Astrocyte (in vitro differentiated cells and primary cell): ENCODE data around the gene PRR29. TPM values are rescaled to one million over a fixed set of nuclear protein-coding genes. Genes with fewer than 3 reads are reported as not detected.

Source experiments
- DNase-seq: peaks from one replicate; pipeline ENCODE4 v3.0.0-alpha.2; 2010; ENCODE audit warnings: low read depth
- FAIRE-seq: peaks from 2 replicates; lab custom pipeline; 2011; peaks lifted over from hg19 to GRCh38; lab: Jason Lieb, UNC
- H2AFZ ChIP-seq: 2 replicates; pipeline ENCODE4 v1.6.0; 2012; ENCODE audit warnings: low read depth, low read length, inconsistent platforms
- H3K27ac ChIP-seq: 2 replicates; pipeline ENCODE4 v1.5.1; 2011; ENCODE audit warnings: low read depth, low read length, inconsistent platforms
- H3K27me3 ChIP-seq: 2 replicates; pipeline ENCODE4 v1.6.0; 2011; ENCODE audit warnings: low read length, inconsistent platforms; ENCODE audit not compliant: insufficient read depth
- H3K36me3 ChIP-seq: 2 replicates; pipeline ENCODE4 v1.5.1; 2011; ENCODE audit warnings: low read length, inconsistent platforms; ENCODE audit not compliant: insufficient read depth
- H3K4me1 ChIP-seq: 2 replicates; pipeline ENCODE4 v1.5.1; 2011; ENCODE audit warnings: low read length, inconsistent platforms; ENCODE audit not compliant: insufficient read depth
- H3K4me2 ChIP-seq: 2 replicates; pipeline ENCODE4 v1.6.0; 2012; ENCODE audit warnings: low read length, inconsistent platforms
- H3K4me3 ChIP-seq: 2 replicates; pipeline ENCODE4 v1.5.1; 2011; ENCODE audit warnings: low read depth, mild to moderate bottlenecking, low read length, inconsistent platforms; ENCODE audit not compliant: insufficient read depth
- H3K79me2 ChIP-seq: 2 replicates; pipeline ENCODE4 v1.6.0; 2012; ENCODE audit warnings: mild to moderate bottlenecking, low read length, inconsistent platforms; ENCODE audit not compliant: insufficient read depth
- H3K9ac ChIP-seq: 2 replicates; pipeline ENCODE4 v1.6.0; 2012; ENCODE audit warnings: mild to moderate bottlenecking, low read length, inconsistent platforms
- H3K9me3 ChIP-seq: 2 replicates; pipeline ENCODE4 v1.5.1; 2012; ENCODE audit warnings: low read depth, mild to moderate bottlenecking, low read length, inconsistent platforms; ENCODE audit not compliant: insufficient read depth
- H4K20me1 ChIP-seq: 2 replicates; pipeline ENCODE4 v1.6.0; 2012; ENCODE audit warnings: low read length, inconsistent platforms; ENCODE audit not compliant: insufficient read depth
- H3K27ac Mint-ChIP-seq: one replicate; pipeline ENCODE4 v1.8.0; 2021; ENCODE audit warnings: mild to moderate bottlenecking, mixed read lengths; ENCODE audit not compliant: unreplicated experiment
- H3K27me3 Mint-ChIP-seq: one replicate; pipeline ENCODE4 v1.8.0; 2021; ENCODE audit warnings: low read depth, mixed read lengths; ENCODE audit not compliant: unreplicated experiment
- H3K36me3 Mint-ChIP-seq: one replicate; pipeline ENCODE4 v1.8.0; 2021; ENCODE audit warnings: low read depth, mixed read lengths; ENCODE audit not compliant: unreplicated experiment
- H3K4me1 Mint-ChIP-seq: one replicate; pipeline ENCODE4 v1.8.0; 2021; ENCODE audit warnings: low read depth, mixed read lengths; ENCODE audit not compliant: unreplicated experiment
- H3K4me3 Mint-ChIP-seq: one replicate; pipeline ENCODE4 v1.8.0; 2021; ENCODE audit warnings: mild to moderate bottlenecking, moderate library complexity, mixed read lengths; ENCODE audit not compliant: unreplicated experiment
- H3K9me3 Mint-ChIP-seq: one replicate; pipeline ENCODE4 v1.8.0; 2021; ENCODE audit warnings: mild to moderate bottlenecking, mixed read lengths; ENCODE audit not compliant: unreplicated experiment
- CTCF ChIP-seq: IDR thresholded peaks from 2 replicates; pipeline ENCODE4 v1.5.1; 2011; ENCODE audit warnings: low read depth, mild to moderate bottlenecking, inconsistent platforms, low read length, moderate library complexity; ENCODE audit not compliant: insufficient read depth
- EZH2 ChIP-seq: IDR thresholded peaks from 2 replicates; pipeline ENCODE4 v1.6.1; 2012; ENCODE audit warnings: mild to moderate bottlenecking, low read length, inconsistent platforms; ENCODE audit not compliant: insufficient read depth
- total RNA-seq: library from RNA; stranded (reverse); gene quantifications from 2 replicates; pipeline ENCODE4 v1.2.1, GENCODE V29; 2021

Gene PRR29
- total RNA-seq, 1 donor from 2014 or later, result 0.54 TPM

- Histone ChIP-seq H3K36me3 (no peaks in the 10 kb centered on the region), H3K79me2 (no peaks in the 10 kb centered on the region), H3K4me2 (peak within 1 kb of the TSS; percentile 80), H3K27me3 (peaks cover 4% of the 10 kb centered on the region), H2AFZ (no peak within 1 kb of the TSS), H3K9ac (no peak within 1 kb of the TSS), H3K9me3 (no peaks in the 10 kb centered on the region), H3K4me3 (no peak within 1 kb of the TSS), H3K27ac (no peak within 1 kb of the TSS), H4K20me1 (no peaks in the 10 kb centered on the region), H3K4me1 (peaks cover 19% of the 10 kb centered on the region)
- Mint-ChIP-seq H3K27me3 (peaks cover 27% of the 10 kb centered on the region), H3K4me3 (peak within 1 kb of the TSS; percentile 29), H3K36me3 (peaks cover 5% of the 10 kb centered on the region), H3K9me3 (peaks cover 3% of the 10 kb centered on the region), H3K27ac (no peak within 1 kb of the TSS), H3K4me1 (peaks cover 12% of the 10 kb centered on the region)
- DNase-seq, result no peak
- FAIRE-seq, result no peak
- TF ChIP-seq CTCF (no peak), EZH2 (no peak)
Measured at GRCh38 chr17:63972796-63973195, 25.4 kb upstream of the PRR29 start, which contains the start of gene SCN4A. Gene SCN4A, minus strand, starts transcription at chr17:63972918. Its CDS starts 77 bp downstream, at chr17:63972841.

- Mint-ChIP-seq H3K4me3 (peak overlapping the region; percentile 29), H3K27me3 (peaks cover 23% of the 10 kb centered on the region), H3K4me1 (peaks cover 12% of the 10 kb centered on the region), H3K9me3 (peaks cover 3% of the 10 kb centered on the region), H3K36me3 (peaks cover 5% of the 10 kb centered on the region), H3K27ac (no peak overlapping the region)
- FAIRE-seq (no peak), DNase-seq (no peak)
- Histone ChIP-seq H3K4me3 (no peak overlapping the region), H3K27ac (no peak overlapping the region), H3K27me3 (peaks cover 4% of the 10 kb centered on the region), H3K9me3 (no peaks in the 10 kb centered on the region), H3K36me3 (no peaks in the 10 kb centered on the region), H3K4me1 (peaks cover 19% of the 10 kb centered on the region), H2AFZ (no peak overlapping the region), H3K9ac (no peak overlapping the region), H4K20me1 (no peaks in the 10 kb centered on the region), H3K4me2 (no peak overlapping the region), H3K79me2 (no peaks in the 10 kb centered on the region)
- TF ChIP-seq CTCF, result no peak
- TF ChIP-seq EZH2, result no peak
Measured at GRCh38 chr17:63973247-63973646, 24.9 kb upstream of the PRR29 start.

GRCh38 chr17:63973930-63974593, 24.1 kb upstream of the PRR29 start:
- no peak for FAIRE-seq
- peak overlapping the region; percentile 37 for H3K4me3 Mint-ChIP-seq

More at GRCh38 chr17:63973930-63974593, 24.1 kb upstream of the PRR29 start:
- H4K20me1 ChIP-seq, result no peaks in the 10 kb centered on the region
- no peak for TF ChIP-seq CTCF
- TF ChIP-seq EZH2, result no peak
- H3K36me3 ChIP-seq, result no peaks in the 10 kb centered on the region
- H3K27ac ChIP-seq, result no peak overlapping the region
- H3K79me2 ChIP-seq, result no peaks in the 10 kb centered on the region
- peaks cover 15% of the 10 kb centered on the region for H3K27me3 Mint-ChIP-seq
- H2AFZ ChIP-seq, result peak overlapping the region; percentile 47
- H3K4me1 ChIP-seq, result peaks cover 19% of the 10 kb centered on the region
- H3K36me3 Mint-ChIP-seq, result peaks cover 5% of the 10 kb centered on the region
- H3K4me3 ChIP-seq, result no peak overlapping the region
- H3K4me1 Mint-ChIP-seq, result peaks cover 12% of the 10 kb centered on the region
- H3K27ac Mint-ChIP-seq, result peak overlapping the region; percentile 60
- peaks cover 4% of the 10 kb centered on the region for H3K27me3 ChIP-seq
- DNase-seq, result no peak
- H3K9me3 ChIP-seq, result no peaks in the 10 kb centered on the region
- H3K9ac ChIP-seq, result peak overlapping the region; percentile 12
- peaks cover 3% of the 10 kb centered on the region for H3K9me3 Mint-ChIP-seq
- H3K4me2 ChIP-seq, result peak overlapping the region; percentile 80
